Kidney epithelial cell (primary cell): ENCODE results near the gene C1orf52. TPM values are rescaled to one million over a fixed set of nuclear protein-coding genes. Genes with fewer than 3 reads are reported as not detected.

Experiments used
- DNase-seq: peaks from one replicate; pipeline ENCODE4 v3.0.0-alpha.2; 2010; ENCODE audit warnings: low read depth
- H3K27me3 ChIP-seq: 2 replicates; pipeline ENCODE4 v1.6.0; 2011; ENCODE audit warnings: low read length; ENCODE audit not compliant: control insufficient read depth, insufficient read depth
- H3K36me3 ChIP-seq: 2 replicates; pipeline ENCODE4 v1.5.1; 2011; ENCODE audit warnings: low read length; ENCODE audit not compliant: control insufficient read depth, insufficient read depth
- H3K4me3 ChIP-seq: 2 replicates; pipeline ENCODE4 v1.5.1; 2011; ENCODE audit warnings: low read depth, mild to moderate bottlenecking, control low read depth, low read length
- CTCF ChIP-seq: IDR thresholded peaks from 2 replicates; pipeline ENCODE4 v1.5.1; 2011; ENCODE audit warnings: mild to moderate bottlenecking, moderate library complexity, low read length, control low read depth, inconsistent platforms; ENCODE audit not compliant: insufficient read depth, poor library complexity, severe bottlenecking
- total RNA-seq: library from RNA; depleted of rRNA; stranded (reverse); fragments of >200 nt; gene quantifications from 2 replicates; pipeline ENCODE4 v1.2.3, GENCODE V29; 2015

C1orf52 gene
- 14.1 and 16.2 TPM in 2 replicates for total RNA-seq

- Histone ChIP-seq H3K36me3 (no peaks in the 10 kb centered on the region), H3K27me3 (no peaks in the 10 kb centered on the region), H3K4me3 (peak within 1 kb of the TSS; percentile 100)
- peak; percentile 96 for TF ChIP-seq CTCF
- DNase-seq: peak; percentile 61
Observed at GRCh38 chr1:85259118-85259911, at the start of gene C1orf52. C1orf52 (minus strand) TSS chr1:85259662; CDS start chr1:85259633, 29 bp downstream.

- Histone ChIP-seq H3K4me3 (no peak overlapping the region), H3K27me3 (no peaks in the 10 kb centered on the region), H3K36me3 (no peaks in the 10 kb centered on the region)
- DNase-seq: no peak
- TF ChIP-seq CTCF: no peak
Observed at GRCh38 chr1:85308833-85309350, 49.4 kb upstream of the C1orf52 start.

- H3K4me3 ChIP-seq: no peak overlapping the region
- no peak for DNase-seq
- no peaks in the 10 kb centered on the region for H3K36me3 ChIP-seq
- TF ChIP-seq CTCF: peak; percentile 100
- H3K27me3 ChIP-seq: no peaks in the 10 kb centered on the region
Observed at GRCh38 chr1:85307987-85308832, 48.7 kb upstream of the C1orf52 start.

GRCh38 chr1:85306236-85306635, 46.8 kb upstream of the C1orf52 start:
- TF ChIP-seq CTCF: no peak

GRCh38 chr1:85303440-85304162, 44.1 kb upstream of the C1orf52 start:
- no peak for TF ChIP-seq CTCF
- no peak for DNase-seq
- Histone ChIP-seq H3K4me3 (no peak overlapping the region), H3K27me3 (no peaks in the 10 kb centered on the region), H3K36me3 (no peaks in the 10 kb centered on the region)

More at GRCh38 chr1:85306236-85306635, 46.8 kb upstream of the C1orf52 start:
- H3K27me3 ChIP-seq: no peaks in the 10 kb centered on the region
- no peak overlapping the region for H3K4me3 ChIP-seq
- DNase-seq: no peak
- no peaks in the 10 kb centered on the region for H3K36me3 ChIP-seq
